Right atrium auricular region (tissue), 2 donors: ENCODE data around the gene ZNF85. TPM values are rescaled to one million over a fixed set of nuclear protein-coding genes. Genes with fewer than 3 reads are reported as not detected.
"Not testable (repeated sequence)": the region's sequence is repeated elsewhere in the genome, so short reads cannot be mapped to it uniquely, and the experiment has no call there.

Experiments used
- DNase-seq: peaks from one replicate; pipeline ENCODE4 v3.0.0-alpha.2; 2019; ENCODE audit warnings: low spot score
- H3K27ac ChIP-seq, 2 donors: fragments of 200-600 bp; sonication (generic); 1 replicate in 1 of 2; 2 replicates in 1 of 2; pipeline ENCODE4 v1.5.1; 2016 to 2019
- H3K27me3 ChIP-seq, 2 donors: fragments of 200-600 bp; sonication (generic); one replicate each; pipeline versions ENCODE4 v1.5.1 to v1.6.0; 2017 to 2019
- H3K36me3 ChIP-seq: fragments of 200-600 bp; sonication (generic); one replicate; pipeline ENCODE4 v1.5.1; 2016
- H3K4me1 ChIP-seq, 2 donors: fragments of 200-600 bp; sonication (generic); one replicate each; pipeline versions ENCODE4 v1.5.1 to v1.6.0; 2017 to 2019
- H3K4me3 ChIP-seq, 2 donors: fragments of 200-600 bp; sonication (generic); 1 replicate in 1 of 2; 2 replicates in 1 of 2; pipeline ENCODE4 v1.5.1; 2017 to 2019; ENCODE audit warnings: mild to moderate bottlenecking in 1 of 2, moderate library complexity in 1 of 2
- H3K9me3 ChIP-seq, 2 donors: fragments of 200-600 bp; sonication (generic); one replicate each; pipeline ENCODE4 v1.5.1; 2019
- total RNA-seq, 2 donors: library from RNA; depleted of rRNA; stranded (reverse); fragments of >200 nt; gene quantifications; one replicate each; pipeline ENCODE4 v1.1.0, GENCODE V29; 2016
- TF ChIP-seq, protein P1 (sequence below), 2 donors: fragments of 200-600 bp; sonication (generic); IDR thresholded peaks; one replicate each; pipeline ENCODE4 v1.5.1; 2019; ENCODE audit warnings: antibody characterized with exemption in 2 of 2

Gene ZNF85
- total RNA-seq, 2 donors from 2014 or later = 2.0 to 2.1 TPM

DNA sequence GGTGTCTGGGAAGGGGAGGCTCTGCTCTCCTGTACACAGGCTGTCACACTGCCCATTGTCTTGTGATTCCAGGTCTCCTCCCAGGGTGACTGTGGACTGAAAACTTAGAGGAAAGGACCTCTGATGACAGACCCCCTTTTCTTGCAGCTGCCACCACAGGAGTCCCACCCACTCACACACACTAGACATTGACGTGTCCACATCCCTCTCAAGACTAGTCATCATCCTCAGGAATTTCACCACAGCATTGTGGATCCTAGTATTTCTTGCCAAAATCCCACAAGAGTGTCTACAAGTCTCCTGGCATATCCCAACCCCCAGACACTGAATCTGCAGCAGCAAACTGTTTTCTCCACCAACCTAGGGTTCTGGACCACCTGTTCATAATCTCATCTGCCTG lies 5.3 kb downstream of the ZNF85 start:
- no peak for DNase-seq
- Histone ChIP-seq H3K4me3 (no peak overlapping the region), H3K27me3 (no peaks in the 10 kb centered on the region), H3K36me3 (no peaks in the 10 kb centered on the region), H3K4me1 (peaks cover 0 to 5% of the 10 kb centered on the region in 2 donors), H3K27ac (no peak overlapping the region), H3K9me3 (no peaks in the 10 kb centered on the region)
- TF ChIP-seq, protein P1, sequence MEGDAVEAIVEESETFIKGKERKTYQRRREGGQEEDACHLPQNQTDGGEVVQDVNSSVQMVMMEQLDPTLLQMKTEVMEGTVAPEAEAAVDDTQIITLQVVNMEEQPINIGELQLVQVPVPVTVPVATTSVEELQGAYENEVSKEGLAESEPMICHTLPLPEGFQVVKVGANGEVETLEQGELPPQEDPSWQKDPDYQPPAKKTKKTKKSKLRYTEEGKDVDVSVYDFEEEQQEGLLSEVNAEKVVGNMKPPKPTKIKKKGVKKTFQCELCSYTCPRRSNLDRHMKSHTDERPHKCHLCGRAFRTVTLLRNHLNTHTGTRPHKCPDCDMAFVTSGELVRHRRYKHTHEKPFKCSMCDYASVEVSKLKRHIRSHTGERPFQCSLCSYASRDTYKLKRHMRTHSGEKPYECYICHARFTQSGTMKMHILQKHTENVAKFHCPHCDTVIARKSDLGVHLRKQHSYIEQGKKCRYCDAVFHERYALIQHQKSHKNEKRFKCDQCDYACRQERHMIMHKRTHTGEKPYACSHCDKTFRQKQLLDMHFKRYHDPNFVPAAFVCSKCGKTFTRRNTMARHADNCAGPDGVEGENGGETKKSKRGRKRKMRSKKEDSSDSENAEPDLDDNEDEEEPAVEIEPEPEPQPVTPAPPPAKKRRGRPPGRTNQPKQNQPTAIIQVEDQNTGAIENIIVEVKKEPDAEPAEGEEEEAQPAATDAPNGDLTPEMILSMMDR (IDR thresholded peaks at IDR 0.05) = no peak

GRCh38 chr19:20936322-20936947 lies 13.4 kb downstream of the ZNF85 start:
- H3K4me3 ChIP-seq, H3K27ac ChIP-seq, H3K4me1 ChIP-seq, H3K36me3 ChIP-seq, DNase-seq, H3K9me3 ChIP-seq, H3K27me3 ChIP-seq: not testable (repeated sequence)

GRCh38 chr19:20952561-20953095 lies 29.6 kb downstream of the ZNF85 start:
- H3K4me3 ChIP-seq, H3K4me1 ChIP-seq, H3K27me3 ChIP-seq, DNase-seq, H3K36me3 ChIP-seq, H3K27ac ChIP-seq: not testable (repeated sequence)
- H3K9me3 ChIP-seq = peaks cover 10 to 31% of the 10 kb centered on the region in 2 donors

DNA sequence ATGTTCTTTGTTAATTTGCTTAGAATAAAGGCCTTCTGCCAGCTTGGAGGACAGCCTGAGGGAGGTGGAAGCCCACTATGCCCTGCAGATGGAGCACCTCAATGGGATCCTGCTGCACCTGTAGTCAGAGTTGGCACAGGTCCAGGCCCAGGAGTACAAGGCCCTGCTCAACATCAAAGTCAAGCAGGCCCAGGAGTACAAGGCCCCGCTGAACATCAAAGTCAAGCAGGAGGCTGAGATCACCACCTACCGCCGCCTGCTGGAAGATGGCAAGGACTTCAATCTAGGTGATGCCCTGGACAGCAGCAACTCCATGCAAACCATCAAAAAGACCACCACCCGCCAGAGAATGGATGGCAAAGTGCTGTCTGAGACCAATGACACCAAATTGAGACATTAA lies 41.7 kb downstream of the ZNF85 start:
- Histone ChIP-seq H3K27me3 (no peaks in the 10 kb centered on the region), H3K4me3 (no peak overlapping the region), H3K27ac (no peak overlapping the region), H3K9me3 (no peaks in the 10 kb centered on the region), H3K36me3 (no peaks in the 10 kb centered on the region), H3K4me1 (no peaks in the 10 kb centered on the region)
- DNase-seq = no peak
- TF ChIP-seq, protein P1 (IDR thresholded peaks at IDR 0.05) = no peak

GRCh38 chr19:20968092-20968491 lies 45.0 kb downstream of the ZNF85 start:
- no peaks in the 10 kb centered on the region for H3K4me1 ChIP-seq
- TF ChIP-seq, protein P1 (IDR thresholded peaks at IDR 0.05) = no peak
- no peaks in the 10 kb centered on the region for H3K36me3 ChIP-seq

GRCh38 chr19:20969498-20969897 lies 46.4 kb downstream of the ZNF85 start:
- no peak for DNase-seq
- TF ChIP-seq, protein P1 (IDR thresholded peaks at IDR 0.05) = no peak
- Histone ChIP-seq H3K27me3 (no peaks in the 10 kb centered on the region), H3K4me3 (no peak overlapping the region), H3K4me1 (no peaks in the 10 kb centered on the region), H3K36me3 (no peaks in the 10 kb centered on the region), H3K27ac (no peak overlapping the region), H3K9me3 (no peaks in the 10 kb centered on the region)

More at GRCh38 chr19:20968092-20968491, 45.0 kb downstream of the ZNF85 start:
- no peak for DNase-seq
- H3K4me3 ChIP-seq = no peak overlapping the region
- no peaks in the 10 kb centered on the region for H3K9me3 ChIP-seq
- no peaks in the 10 kb centered on the region for H3K27me3 ChIP-seq
- H3K27ac ChIP-seq = no peak overlapping the region

- DNase-seq = no peak
- Histone ChIP-seq H3K27me3 (no peaks in the 10 kb centered on the region), H3K36me3 (no peaks in the 10 kb centered on the region), H3K4me3 (no peak overlapping the region), H3K27ac (no peak overlapping the region), H3K4me1 (no peaks in the 10 kb centered on the region), H3K9me3 (no peaks in the 10 kb centered on the region)
- TF ChIP-seq, protein P1 (IDR thresholded peaks at IDR 0.05) = no peak
Measured at GRCh38 chr19:20969898-20970297, 46.8 kb downstream of the ZNF85 start.

- not testable (repeated sequence) for H3K4me1 ChIP-seq, H3K36me3 ChIP-seq, H3K27ac ChIP-seq, H3K9me3 ChIP-seq, H3K27me3 ChIP-seq, H3K4me3 ChIP-seq, DNase-seq
Measured at GRCh38 chr19:20992788-20993187, 69.7 kb downstream of the ZNF85 start.
